NCI-H82 treated with DMSO at 0.1 percent for 48 hours (cell line): ENCODE results near the gene RFC5.
A peak's percentile ranks its signal among the peaks of the same experiment; 100 is the strongest.
"Not testable (repeated sequence)": the region's sequence is repeated elsewhere in the genome, so short reads cannot be mapped to it uniquely, and the experiment has no call there.

Source experiments
- DNase-seq: peaks from one replicate; lab custom pipeline; 2025; ENCODE audit not compliant: unreplicated experiment; lab: John Stamatoyannopoulos, UW

The RFC5 gene

GRCh38 chr12:118016424-118017264, at the start of gene RFC5:
Gene RFC5 (plus strand): TSS chr12:118016703. CDS start chr12:118016828, 125 bp downstream.
- peak; percentile 89 for DNase-seq

- no peak for DNase-seq
These were observed 49.5 kb upstream of the RFC5 start for GRCh38 chr12:117967043-117967442.

- no peak for DNase-seq
These were observed 49.0 kb upstream of the RFC5 start for GRCh38 chr12:117967512-117967911.

DNA sequence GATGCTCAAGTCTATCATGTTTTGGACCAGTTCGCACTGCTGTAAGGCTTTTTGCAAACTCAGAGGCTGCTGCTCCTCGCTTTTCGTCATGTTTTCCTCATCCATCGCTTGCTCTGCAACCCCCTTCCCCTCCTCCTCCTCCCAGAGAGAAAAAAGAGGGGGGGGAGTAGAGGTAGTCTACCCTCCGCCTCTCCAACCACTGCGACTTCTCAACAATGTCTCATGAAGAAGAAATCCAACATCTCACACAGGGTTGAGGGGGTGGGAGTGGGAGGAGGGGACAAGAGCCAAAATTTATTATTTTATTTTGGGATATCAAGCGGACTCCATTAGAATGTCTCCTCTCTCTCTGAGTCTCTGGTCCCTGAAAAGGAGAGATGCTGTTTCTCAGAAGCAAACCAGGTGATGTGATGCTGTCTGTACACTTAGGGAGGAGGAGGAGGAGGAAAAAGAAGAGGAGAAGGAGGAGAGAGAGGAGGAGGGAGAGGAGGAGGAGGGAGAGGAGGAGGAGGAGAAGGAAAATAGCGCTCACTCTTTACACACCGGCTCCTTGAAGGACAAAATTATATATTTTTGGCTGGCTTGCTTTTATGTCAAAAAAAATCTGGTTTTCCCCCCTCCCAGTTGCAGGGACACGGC, 48.2 kb upstream of the RFC5 start:
- no peak for DNase-seq

DNA sequence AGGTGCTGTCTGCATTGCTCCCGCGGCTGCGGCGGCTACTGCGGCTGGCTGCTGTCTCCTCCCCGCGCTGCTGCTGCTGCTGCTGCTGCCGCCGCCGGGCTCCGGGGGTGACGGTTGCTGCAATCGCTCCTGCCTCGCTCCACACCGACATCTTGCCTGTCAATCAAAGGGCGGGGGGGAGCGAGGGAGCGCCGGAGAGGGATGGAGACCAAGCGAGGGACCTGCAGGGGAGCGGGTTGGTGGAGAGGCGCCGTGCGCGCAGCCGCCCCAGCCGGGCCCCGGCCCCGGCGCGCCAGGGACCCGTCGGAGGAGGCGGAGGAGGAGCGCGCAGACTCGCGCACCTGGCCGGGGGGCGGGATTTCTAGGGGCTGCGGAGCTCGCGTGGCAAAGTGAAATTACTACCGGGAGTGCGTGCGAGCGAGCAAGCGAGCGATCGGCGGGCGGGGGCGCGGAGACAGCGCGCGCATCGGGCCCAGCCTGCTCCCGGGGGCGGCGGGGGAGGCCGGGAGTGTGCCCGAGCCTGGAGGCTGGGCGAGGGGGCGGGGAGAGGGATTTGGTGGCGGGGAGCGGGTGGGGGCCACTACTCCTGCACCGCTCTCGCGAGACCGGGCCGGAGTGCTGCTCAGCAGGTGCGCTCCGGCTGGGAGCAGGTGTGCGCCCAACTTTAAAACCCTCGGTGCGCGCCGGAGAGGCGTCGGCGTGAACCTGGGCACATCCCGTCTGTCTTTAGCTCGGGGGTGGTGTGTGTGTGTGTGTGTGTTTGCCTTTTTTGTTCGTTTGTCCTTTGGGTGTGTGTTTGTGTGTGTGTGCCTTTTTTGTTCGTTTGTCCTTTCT, 47.5 kb upstream of the RFC5 start, which contains the start of gene KSR2:
Gene KSR2 (minus strand): TSS at position 165 of the 834 bp plus-strand sequence. CDS start 735 bp downstream, outside the sequence.
- DNase-seq: no peak

DNA sequence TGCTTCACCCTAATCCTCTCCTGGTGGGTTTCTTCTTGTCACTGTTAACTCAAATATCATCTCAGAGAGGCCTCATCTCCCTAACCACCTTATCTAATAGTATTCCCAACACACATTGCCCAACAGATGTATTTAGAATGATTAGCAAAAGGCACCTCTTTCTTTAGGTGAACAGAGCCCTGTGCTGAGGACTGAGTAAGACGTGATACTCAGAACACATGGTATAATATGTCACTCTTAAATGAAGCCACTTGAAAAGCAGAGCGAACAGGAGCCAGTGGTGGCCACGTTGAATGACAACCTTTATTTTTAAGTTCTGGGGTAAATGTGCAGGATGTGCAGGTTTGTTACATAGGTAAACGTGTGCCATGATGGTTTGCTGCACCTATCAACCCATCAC, 46.2 kb upstream of the RFC5 start:
- DNase-seq: no peak

DNA sequence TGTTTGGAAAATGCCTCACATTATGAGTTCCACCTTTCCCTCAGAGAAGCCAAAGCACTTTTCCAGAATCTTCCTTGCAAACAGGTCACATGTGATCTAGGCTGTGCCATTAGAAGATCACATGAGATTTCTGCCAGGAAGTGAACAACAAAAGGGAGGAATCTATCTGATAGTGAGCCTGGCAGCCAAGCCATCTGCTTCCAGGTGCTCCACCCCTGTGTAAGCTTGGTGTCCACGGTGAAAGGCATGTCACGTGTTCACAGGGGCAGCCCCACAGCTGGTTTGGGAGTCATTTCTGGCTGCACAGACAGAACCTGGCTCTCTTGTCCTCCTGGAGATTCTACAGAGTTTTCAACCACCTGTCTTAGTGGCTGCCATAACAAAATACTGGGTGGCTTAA, 44.2 kb upstream of the RFC5 start:
- DNase-seq: no peak

DNA sequence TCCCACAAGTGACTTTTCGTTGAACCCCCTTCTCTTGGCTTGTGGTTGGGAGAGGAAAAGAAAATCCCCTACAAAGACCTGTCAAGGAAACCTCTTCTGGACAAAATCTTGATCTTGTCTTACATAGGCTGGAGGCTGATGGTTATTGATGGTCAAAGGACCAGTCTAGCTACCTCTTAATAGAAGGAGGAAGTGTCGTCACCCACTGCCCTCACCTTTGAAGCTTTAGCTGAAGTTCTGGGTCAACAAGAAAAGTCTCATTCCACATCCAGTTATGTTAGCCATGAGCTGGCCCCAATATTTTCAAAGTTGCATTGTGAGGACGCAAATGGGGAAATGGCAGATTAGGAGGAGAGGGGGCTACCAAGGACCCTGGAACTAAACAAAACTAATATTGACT, 41.5 kb upstream of the RFC5 start:
- DNase-seq: no peak

GRCh38 chr12:117977373-117977772, 39.1 kb upstream of the RFC5 start:
- DNase-seq: no peak

- no peak for DNase-seq
These were observed 35.9 kb upstream of the RFC5 start for GRCh38 chr12:117980616-117981015.

GRCh38 chr12:117981267-117981666, 35.2 kb upstream of the RFC5 start:
- DNase-seq: no peak

- DNase-seq: no peak
These were observed 31.3 kb upstream of the RFC5 start for GRCh38 chr12:117985182-117985581.

DNA sequence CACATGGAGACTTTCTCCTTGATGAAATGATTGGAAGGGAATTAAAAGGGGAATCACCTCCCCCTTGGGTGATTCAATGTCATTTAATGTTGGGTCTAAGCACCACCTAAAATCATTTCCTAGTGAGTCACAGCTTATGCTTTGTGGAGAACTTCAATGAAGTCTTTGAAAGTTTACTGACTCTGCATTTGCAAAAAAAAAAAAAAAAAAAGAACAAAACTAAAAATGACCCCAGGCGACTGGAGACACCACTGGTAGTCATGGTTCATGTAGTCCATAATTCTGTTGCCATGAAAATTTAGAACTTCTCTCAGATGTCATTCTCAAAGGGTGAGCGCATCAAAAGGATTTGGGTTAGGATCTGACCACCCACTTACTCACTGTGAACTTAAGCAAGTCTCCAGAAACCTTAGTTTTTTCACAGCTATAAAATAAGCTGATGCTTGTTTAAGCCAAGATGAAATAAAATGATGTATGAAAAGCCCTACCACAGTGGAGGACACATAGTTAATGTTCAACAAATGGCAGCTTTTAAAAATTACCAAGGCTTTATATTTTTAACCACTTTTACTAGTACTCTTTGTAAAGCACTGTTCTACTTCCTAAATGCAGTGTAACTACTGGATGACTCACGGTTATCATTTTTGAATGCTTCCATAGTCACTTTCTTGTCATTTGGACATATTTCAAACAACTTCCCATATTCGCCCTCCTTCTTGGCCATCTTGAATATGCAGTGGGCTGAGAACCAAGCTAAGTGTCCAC, 29.6 kb upstream of the RFC5 start:
- no peak for DNase-seq

- DNase-seq: no peak
These were observed 21.7 kb upstream of the RFC5 start for GRCh38 chr12:117994551-117995438.

- no peak for DNase-seq
These were observed 17.8 kb upstream of the RFC5 start for GRCh38 chr12:117998719-117999118.

DNA sequence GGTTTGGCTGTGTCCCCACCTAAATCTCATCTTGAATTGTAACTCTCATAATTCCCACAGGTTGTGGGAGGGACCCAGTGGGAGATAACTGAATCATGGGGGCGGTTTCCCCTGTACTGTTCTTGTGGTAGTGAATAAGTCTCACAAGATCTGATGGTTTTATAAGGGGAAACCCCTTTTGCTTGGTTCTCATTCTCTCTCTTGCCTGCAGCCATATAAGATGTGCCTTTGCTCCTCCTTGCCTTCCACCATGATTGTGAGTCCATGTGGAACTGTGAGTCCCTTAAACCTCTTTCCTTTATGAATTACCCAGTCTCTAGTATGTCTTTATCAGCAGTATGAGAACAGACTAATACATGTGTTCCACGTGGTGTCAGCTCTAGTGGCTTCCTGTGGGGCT, 16.7 kb upstream of the RFC5 start:
- not testable (repeated sequence) for DNase-seq

- DNase-seq: no peak
These were observed 5.6 kb upstream of the RFC5 start for GRCh38 chr12:118010903-118011302.

DNA sequence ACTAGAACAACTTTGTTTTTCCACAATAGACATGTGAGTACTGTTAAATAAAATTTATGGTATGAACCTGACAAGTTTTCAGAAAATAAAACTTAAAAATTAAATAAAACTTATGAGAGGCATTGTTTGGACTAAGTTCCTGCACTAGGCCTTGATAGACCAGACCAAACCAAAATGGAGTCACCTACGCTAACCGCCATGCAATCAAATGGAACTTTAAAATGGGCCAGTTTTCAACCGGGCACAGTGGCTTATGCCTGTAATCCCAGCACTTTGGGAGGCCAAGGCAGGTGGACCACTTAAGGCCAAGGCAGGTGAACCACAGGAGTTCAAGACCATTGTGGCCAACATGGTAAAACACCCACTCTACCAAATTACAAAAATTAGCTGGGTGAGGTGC, 5.1 kb upstream of the RFC5 start:
- DNase-seq: no peak

GRCh38 chr12:118011961-118012360, 4.5 kb upstream of the RFC5 start:
- no peak for DNase-seq

- DNase-seq: no peak
These were observed 3.2 kb upstream of the RFC5 start for GRCh38 chr12:118013283-118013682.
